Rectal smooth muscle tissue (tissue), 1 donor: ENCODE results near the gene RNF157.

ENCODE experiments used
- H3K27ac ChIP-seq: one replicate; pipeline ENCODE4 v1.7.0; 2013; ENCODE audit warnings: low read depth, low read length, inconsistent platforms
- H3K27me3 ChIP-seq: one replicate; pipeline ENCODE4 v1.7.0; 2013; ENCODE audit warnings: low read length; ENCODE audit not compliant: control insufficient read depth, insufficient read depth
- H3K36me3 ChIP-seq: one replicate; pipeline ENCODE4 v1.7.0; 2013; ENCODE audit warnings: low read length; ENCODE audit not compliant: control insufficient read depth, insufficient read depth
- H3K4me1 ChIP-seq: one replicate; pipeline ENCODE4 v1.7.0; 2013; ENCODE audit warnings: low read length; ENCODE audit not compliant: control insufficient read depth, insufficient read depth
- H3K4me3 ChIP-seq: one replicate; pipeline ENCODE4 v1.7.0; 2013; ENCODE audit warnings: low read length
- H3K9ac ChIP-seq: one replicate; pipeline ENCODE4 v1.7.0; 2013; ENCODE audit warnings: low read length

The RNF157 gene

GRCh38 chr17:76240461-76241203 lies at the start of gene RNF157:
Gene RNF157 (minus strand): TSS chr17:76240493. CDS start chr17:76240240, 253 bp downstream.
- Histone ChIP-seq H3K36me3 (no peaks in the 10 kb centered on the region), H3K4me3 (peak within 1 kb of the TSS; percentile 76), H3K4me1 (peaks cover 3% of the 10 kb centered on the region), H3K27ac (no peak within 1 kb of the TSS), H3K27me3 (peaks cover 6% of the 10 kb centered on the region), H3K9ac (peak within 1 kb of the TSS; percentile 56)

- H3K4me1 ChIP-seq, result no peaks in the 10 kb centered on the region
- no peaks in the 10 kb centered on the region for H3K27me3 ChIP-seq
- no peak overlapping the region for H3K9ac ChIP-seq
- no peaks in the 10 kb centered on the region for H3K36me3 ChIP-seq
- no peak overlapping the region for H3K4me3 ChIP-seq
- H3K27ac ChIP-seq, result no peak overlapping the region
Observed at GRCh38 chr17:76281573-76282371, 41.5 kb upstream of the RNF157 start.

GRCh38 chr17:76280650-76281049 lies 40.4 kb upstream of the RNF157 start:
- Histone ChIP-seq H3K27me3 (no peaks in the 10 kb centered on the region), H3K4me3 (no peak overlapping the region), H3K36me3 (no peaks in the 10 kb centered on the region), H3K4me1 (no peaks in the 10 kb centered on the region), H3K27ac (no peak overlapping the region), H3K9ac (no peak overlapping the region)

- no peaks in the 10 kb centered on the region for H3K27me3 ChIP-seq
- no peak overlapping the region for H3K9ac ChIP-seq
- no peak overlapping the region for H3K4me3 ChIP-seq
- H3K36me3 ChIP-seq, result no peaks in the 10 kb centered on the region
- no peak overlapping the region for H3K27ac ChIP-seq
- no peaks in the 10 kb centered on the region for H3K4me1 ChIP-seq
Observed at GRCh38 chr17:76279742-76280287, 39.5 kb upstream of the RNF157 start.

- Histone ChIP-seq H3K36me3 (no peaks in the 10 kb centered on the region), H3K4me3 (no peak overlapping the region), H3K27ac (no peak overlapping the region), H3K4me1 (no peaks in the 10 kb centered on the region), H3K27me3 (no peaks in the 10 kb centered on the region), H3K9ac (no peak overlapping the region)
Observed at GRCh38 chr17:76278952-76279741, 38.9 kb upstream of the RNF157 start.

- Histone ChIP-seq H3K9ac (no peak overlapping the region), H3K4me3 (no peak overlapping the region), H3K27me3 (no peaks in the 10 kb centered on the region), H3K27ac (no peak overlapping the region), H3K4me1 (no peaks in the 10 kb centered on the region), H3K36me3 (no peaks in the 10 kb centered on the region)
Observed at GRCh38 chr17:76278268-76278908, 38.1 kb upstream of the RNF157 start.

- H3K4me3 ChIP-seq, result no peak overlapping the region
- H3K27me3 ChIP-seq, result no peaks in the 10 kb centered on the region
- H3K27ac ChIP-seq, result no peak overlapping the region
- no peaks in the 10 kb centered on the region for H3K36me3 ChIP-seq
- no peak overlapping the region for H3K9ac ChIP-seq
- H3K4me1 ChIP-seq, result no peaks in the 10 kb centered on the region
Observed at GRCh38 chr17:76277300-76278267, 37.3 kb upstream of the RNF157 start.

GRCh38 chr17:76276461-76277299 lies 36.4 kb upstream of the RNF157 start:
- no peak overlapping the region for H3K4me3 ChIP-seq
- no peaks in the 10 kb centered on the region for H3K36me3 ChIP-seq
- H3K27me3 ChIP-seq, result no peaks in the 10 kb centered on the region
- no peak overlapping the region for H3K27ac ChIP-seq
- no peak overlapping the region for H3K9ac ChIP-seq
- H3K4me1 ChIP-seq, result peaks cover 2% of the 10 kb centered on the region

GRCh38 chr17:76276069-76276431 lies 35.8 kb upstream of the RNF157 start:
- Histone ChIP-seq H3K4me1 (peaks cover 5% of the 10 kb centered on the region), H3K27ac (no peak overlapping the region), H3K27me3 (no peaks in the 10 kb centered on the region), H3K4me3 (no peak overlapping the region), H3K9ac (no peak overlapping the region), H3K36me3 (no peaks in the 10 kb centered on the region)

- no peak overlapping the region for H3K27ac ChIP-seq
- H3K9ac ChIP-seq, result no peak overlapping the region
- H3K27me3 ChIP-seq, result no peaks in the 10 kb centered on the region
- peaks cover 5% of the 10 kb centered on the region for H3K4me1 ChIP-seq
- no peak overlapping the region for H3K4me3 ChIP-seq
- peaks cover 4% of the 10 kb centered on the region for H3K36me3 ChIP-seq
Observed at GRCh38 chr17:76275382-76276068, 35.2 kb upstream of the RNF157 start.
